GM20000 (cell line): ENCODE measurements around the gene POU2AF1.

ENCODE experiments used
- DNase-seq: peaks from one replicate; pipeline ENCODE4 v3.0.0; 2012; ENCODE audit warnings: low spot score
- TF ChIP-seq, protein P1 (sequence below): IDR thresholded peaks from 2 replicates; pipeline ENCODE4 v1.5.1; 2012; ENCODE audit warnings: mild to moderate bottlenecking, control low read depth; ENCODE audit errors: extremely low read depth, missing control alignments

POU2AF1 gene

DNA sequence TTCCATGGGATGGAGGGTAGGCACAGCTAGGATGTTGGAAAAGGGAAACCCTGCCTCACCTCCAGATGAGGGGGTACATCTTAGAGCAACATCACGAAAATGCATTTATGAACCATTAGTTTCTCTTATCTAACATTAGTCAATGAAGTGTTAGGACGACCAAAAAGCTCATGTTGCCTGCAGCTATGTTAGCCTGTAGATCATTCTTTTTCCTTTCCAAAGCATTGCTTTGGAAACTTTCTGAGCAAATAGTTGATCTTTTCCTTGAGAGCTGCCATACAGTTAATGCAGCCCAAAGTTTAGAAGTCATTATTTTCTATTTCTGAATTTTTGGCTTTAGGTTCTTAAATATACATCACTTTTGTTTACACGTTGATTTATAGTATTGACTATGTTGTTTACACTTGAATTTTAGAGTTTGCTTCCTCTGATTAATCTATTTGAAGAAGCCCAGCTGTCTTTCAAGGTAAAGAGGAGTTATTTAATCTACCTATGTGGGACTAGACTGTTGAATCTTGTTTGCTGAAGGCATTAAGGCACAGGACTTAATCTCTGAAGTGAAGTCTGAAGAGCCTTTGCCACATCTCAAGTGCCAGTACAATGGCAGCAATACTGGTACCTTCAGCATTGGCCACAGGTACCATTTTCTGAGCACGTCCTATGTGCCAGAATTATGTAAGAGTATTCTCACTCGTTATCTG is 69.7 kb downstream of the POU2AF1 start:
- TF ChIP-seq, protein P1, sequence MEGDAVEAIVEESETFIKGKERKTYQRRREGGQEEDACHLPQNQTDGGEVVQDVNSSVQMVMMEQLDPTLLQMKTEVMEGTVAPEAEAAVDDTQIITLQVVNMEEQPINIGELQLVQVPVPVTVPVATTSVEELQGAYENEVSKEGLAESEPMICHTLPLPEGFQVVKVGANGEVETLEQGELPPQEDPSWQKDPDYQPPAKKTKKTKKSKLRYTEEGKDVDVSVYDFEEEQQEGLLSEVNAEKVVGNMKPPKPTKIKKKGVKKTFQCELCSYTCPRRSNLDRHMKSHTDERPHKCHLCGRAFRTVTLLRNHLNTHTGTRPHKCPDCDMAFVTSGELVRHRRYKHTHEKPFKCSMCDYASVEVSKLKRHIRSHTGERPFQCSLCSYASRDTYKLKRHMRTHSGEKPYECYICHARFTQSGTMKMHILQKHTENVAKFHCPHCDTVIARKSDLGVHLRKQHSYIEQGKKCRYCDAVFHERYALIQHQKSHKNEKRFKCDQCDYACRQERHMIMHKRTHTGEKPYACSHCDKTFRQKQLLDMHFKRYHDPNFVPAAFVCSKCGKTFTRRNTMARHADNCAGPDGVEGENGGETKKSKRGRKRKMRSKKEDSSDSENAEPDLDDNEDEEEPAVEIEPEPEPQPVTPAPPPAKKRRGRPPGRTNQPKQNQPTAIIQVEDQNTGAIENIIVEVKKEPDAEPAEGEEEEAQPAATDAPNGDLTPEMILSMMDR: no peak
- DNase-seq: no peak

GRCh38 chr11:111308140-111308539 is 70.9 kb downstream of the POU2AF1 start:
- TF ChIP-seq, protein P1: no peak
- no peak for DNase-seq

DNA sequence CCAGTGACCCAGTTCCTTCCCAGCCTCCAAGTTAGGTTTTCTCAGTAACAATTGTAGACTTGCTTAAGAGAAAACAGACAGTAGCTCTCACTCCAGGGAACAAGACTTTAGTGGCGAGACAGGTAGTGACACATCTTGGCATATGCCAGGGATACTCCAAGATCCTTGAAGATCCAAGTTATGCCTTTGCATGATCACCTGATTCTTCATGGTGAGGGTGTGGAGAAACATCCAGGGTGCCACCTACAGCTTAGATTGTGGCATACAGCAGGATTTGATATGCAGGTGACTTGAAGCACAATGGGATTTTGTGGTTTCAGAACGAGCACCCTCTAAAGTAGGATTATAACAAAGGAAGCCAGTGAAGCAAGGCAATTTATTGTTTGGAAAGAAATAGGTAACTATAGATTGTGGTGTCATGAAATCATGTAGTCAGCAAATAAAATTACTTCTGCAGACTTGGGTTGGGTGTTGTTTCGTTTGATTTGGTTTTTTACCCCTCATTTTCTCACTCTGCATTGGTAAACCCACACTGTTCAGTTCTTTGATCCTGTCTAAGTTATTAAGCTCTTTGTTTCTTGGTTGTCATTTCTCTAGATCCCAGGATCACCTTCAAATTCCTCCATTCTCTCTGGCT is 71.5 kb downstream of the POU2AF1 start:
- TF ChIP-seq, protein P1: no peak
- DNase-seq: no peak

DNA sequence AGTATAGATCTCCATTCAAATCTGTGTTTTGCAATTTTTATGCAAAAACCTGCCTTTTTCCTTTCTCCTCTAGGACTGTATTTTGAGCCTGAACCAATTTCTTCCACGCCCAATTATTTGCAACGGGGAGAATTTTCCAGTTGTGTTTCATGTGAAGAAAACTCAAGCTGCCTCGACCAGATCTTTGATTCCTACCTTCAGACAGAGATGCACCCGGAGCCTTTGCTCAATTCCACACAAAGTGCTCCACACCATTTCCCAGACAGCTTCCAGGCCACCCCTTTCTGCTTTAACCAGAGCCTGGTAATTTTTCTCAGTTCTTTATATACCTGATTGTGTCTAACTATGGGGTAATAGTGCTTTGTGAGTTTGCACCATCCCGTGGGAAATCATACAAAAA is 72.8 kb downstream of the POU2AF1 start:
- no peak for DNase-seq
- TF ChIP-seq, protein P1: no peak

DNA sequence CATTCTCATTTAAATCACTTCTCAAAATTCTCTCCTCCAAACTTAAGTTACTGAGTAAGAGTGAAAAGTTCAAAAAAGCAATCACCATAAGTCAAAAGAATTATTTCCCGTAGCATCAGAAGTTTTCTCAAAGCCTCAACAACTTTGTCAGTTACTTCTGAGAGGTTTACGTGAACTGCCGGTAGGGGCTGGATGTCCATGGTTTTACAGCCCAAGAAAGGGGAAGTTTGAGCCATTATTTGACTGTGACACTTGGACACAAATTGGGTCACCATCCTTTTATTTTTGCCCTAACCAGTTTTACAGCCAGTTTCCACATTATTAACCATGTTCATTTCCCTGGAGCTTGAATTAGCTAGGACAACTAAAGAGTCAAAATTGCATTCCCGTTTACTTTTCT is 73.2 kb downstream of the POU2AF1 start:
- TF ChIP-seq, protein P1: no peak
- DNase-seq: no peak

DNA sequence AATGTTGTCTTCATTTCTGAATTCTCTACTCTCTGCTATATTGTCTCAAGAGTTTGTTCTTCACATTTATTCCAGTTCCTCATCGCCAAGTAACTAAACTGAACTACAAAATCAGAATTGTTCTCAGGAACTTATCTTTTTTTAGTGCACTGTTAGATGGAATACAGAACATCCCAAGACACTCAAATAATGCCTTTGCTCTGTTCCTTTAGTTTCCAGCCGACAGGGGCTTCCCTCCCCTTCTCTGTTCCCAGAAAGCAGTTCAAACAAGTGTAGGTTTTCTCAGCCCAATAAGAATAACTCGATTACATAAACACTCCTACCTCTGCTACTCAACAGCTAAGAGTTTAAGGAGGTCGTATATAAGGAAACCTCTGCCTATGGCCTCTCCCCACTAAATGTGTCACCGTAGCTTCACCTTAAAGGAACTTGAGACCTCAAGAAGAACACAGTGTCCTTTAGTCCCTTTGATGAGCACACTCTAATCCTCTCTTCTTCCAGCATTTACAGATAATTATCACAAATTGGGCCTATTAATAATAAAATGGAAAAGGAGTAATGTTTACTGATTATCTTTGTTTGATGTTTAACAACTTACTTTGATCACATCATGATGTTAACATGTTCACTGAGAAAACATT is 73.8 kb downstream of the POU2AF1 start:
- TF ChIP-seq, protein P1: no peak
- no peak for DNase-seq

GRCh38 chr11:111303461-111303860 is 75.6 kb downstream of the POU2AF1 start:
- DNase-seq: no peak

More at GRCh38 chr11:111303461-111303860, 75.6 kb downstream of the POU2AF1 start:
- TF ChIP-seq, protein P1: no peak
